Gastroesophageal sphincter (tissue), 3 donors: ENCODE data around the gene SYNGR1.
"Not testable (repeated sequence)": the region's sequence is repeated elsewhere in the genome, so short reads cannot be mapped to it uniquely, and the experiment has no call there.

Experiments
- POLR2A ChIP-seq, 2 donors: fragments of 450-650 bp; IDR thresholded peaks; one replicate each; pipeline ENCODE4 v1.6.1; 2017; ENCODE audit warnings: antibody characterized with exemption in 2 of 2, mild to moderate bottlenecking in 2 of 2, moderate library complexity in 1 of 2
- TF ChIP-seq, protein P1 (sequence below), 4 experiments: fragments of 200-600 bp in 2 of 4; fragments of 450-650 bp in 2 of 4; sonication (generic) in 1 of 4; IDR thresholded peaks; one replicate each; pipeline ENCODE4 v1.5.1; 2017 to 2019; ENCODE audit warnings: antibody characterized with exemption in 4 of 4, mild to moderate bottlenecking in 2 of 4, moderate library complexity in 2 of 4

DNA sequence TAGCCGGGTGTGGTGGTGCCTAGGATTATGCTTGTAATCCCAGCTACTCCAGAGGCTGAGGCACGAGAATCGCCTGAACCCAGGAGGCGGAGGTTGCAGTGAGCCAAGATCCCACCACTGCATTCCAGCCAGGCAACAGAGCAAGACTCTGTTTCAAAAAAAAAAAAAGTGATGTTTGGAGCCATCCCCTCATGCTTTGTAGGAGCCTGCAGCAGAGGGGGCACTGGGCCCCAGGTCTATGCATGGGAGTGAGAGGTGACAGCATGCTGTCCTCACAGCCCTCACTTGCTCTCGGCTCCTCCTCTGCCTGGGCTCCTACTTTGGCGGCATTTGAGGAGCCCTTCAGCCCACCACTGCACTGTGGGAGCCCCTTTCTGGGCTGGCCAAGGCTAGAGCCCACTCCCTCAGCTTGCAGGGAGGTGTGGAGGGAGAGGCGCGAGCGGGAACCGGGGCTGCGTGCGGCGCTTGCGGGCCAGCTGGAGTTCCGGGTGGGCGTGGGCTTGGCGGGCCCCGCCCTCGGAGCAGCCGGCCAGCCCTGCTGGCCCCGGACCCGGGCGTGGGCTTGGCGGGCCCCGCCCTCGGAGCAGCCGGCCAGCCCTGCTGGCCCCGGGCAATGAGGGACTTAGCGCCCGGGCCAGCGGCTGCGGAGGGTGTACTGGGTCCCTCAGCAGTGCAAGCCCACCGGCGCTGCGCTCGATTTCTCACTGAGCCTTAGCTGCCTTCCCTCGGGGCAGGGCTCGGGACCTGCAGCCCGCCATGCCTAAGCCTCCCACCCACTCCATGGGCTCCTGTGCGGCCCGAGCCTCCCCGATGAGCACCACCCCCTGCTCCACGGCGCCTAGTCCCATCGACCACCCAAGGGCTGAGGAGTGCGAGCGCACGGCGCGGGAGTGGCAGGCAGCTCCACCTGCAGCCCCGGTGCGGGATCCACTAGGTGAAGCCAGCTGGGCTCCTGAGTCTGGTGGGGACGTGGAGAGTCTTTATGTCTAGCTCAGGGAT, 7.6 kb downstream of the SYNGR1 start:
- not testable (repeated sequence) for TF ChIP-seq POLR2A (IDR thresholded peaks at IDR 0.05)
- TF ChIP-seq, protein P1, sequence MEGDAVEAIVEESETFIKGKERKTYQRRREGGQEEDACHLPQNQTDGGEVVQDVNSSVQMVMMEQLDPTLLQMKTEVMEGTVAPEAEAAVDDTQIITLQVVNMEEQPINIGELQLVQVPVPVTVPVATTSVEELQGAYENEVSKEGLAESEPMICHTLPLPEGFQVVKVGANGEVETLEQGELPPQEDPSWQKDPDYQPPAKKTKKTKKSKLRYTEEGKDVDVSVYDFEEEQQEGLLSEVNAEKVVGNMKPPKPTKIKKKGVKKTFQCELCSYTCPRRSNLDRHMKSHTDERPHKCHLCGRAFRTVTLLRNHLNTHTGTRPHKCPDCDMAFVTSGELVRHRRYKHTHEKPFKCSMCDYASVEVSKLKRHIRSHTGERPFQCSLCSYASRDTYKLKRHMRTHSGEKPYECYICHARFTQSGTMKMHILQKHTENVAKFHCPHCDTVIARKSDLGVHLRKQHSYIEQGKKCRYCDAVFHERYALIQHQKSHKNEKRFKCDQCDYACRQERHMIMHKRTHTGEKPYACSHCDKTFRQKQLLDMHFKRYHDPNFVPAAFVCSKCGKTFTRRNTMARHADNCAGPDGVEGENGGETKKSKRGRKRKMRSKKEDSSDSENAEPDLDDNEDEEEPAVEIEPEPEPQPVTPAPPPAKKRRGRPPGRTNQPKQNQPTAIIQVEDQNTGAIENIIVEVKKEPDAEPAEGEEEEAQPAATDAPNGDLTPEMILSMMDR (IDR thresholded peaks at IDR 0.05), result not testable (repeated sequence)
